HUES6 (cell line): ENCODE results near the gene IRGQ.

Source experiments
- H3K27ac ChIP-seq: 2 replicates; pipeline ENCODE4 v1.7.0; 2013; ENCODE audit warnings: low read depth, mild to moderate bottlenecking, low read length, inconsistent platforms
- H3K27me3 ChIP-seq: 2 replicates; pipeline ENCODE4 v1.6.1; 2013; ENCODE audit warnings: low read length; ENCODE audit not compliant: control insufficient read depth, insufficient read depth
- H3K36me3 ChIP-seq: 2 replicates; pipeline ENCODE4 v1.6.1; 2013; ENCODE audit warnings: low read length; ENCODE audit not compliant: control insufficient read depth, insufficient read depth
- H3K4me1 ChIP-seq: 2 replicates; pipeline ENCODE4 v1.6.1; 2013; ENCODE audit warnings: low read length; ENCODE audit not compliant: control insufficient read depth, insufficient read depth
- H3K4me3 ChIP-seq: 2 replicates; pipeline ENCODE4 v1.5.1; 2013; ENCODE audit warnings: low read depth, low read length
- H3K9ac ChIP-seq: one replicate; pipeline ENCODE4 v1.6.1; 2013; ENCODE audit warnings: mild to moderate bottlenecking, low read length
- H3K9me3 ChIP-seq: 2 replicates; pipeline ENCODE4 v1.6.1; 2013; ENCODE audit warnings: low read depth, low read length; ENCODE audit not compliant: control insufficient read depth, insufficient read depth

The IRGQ gene

DNA sequence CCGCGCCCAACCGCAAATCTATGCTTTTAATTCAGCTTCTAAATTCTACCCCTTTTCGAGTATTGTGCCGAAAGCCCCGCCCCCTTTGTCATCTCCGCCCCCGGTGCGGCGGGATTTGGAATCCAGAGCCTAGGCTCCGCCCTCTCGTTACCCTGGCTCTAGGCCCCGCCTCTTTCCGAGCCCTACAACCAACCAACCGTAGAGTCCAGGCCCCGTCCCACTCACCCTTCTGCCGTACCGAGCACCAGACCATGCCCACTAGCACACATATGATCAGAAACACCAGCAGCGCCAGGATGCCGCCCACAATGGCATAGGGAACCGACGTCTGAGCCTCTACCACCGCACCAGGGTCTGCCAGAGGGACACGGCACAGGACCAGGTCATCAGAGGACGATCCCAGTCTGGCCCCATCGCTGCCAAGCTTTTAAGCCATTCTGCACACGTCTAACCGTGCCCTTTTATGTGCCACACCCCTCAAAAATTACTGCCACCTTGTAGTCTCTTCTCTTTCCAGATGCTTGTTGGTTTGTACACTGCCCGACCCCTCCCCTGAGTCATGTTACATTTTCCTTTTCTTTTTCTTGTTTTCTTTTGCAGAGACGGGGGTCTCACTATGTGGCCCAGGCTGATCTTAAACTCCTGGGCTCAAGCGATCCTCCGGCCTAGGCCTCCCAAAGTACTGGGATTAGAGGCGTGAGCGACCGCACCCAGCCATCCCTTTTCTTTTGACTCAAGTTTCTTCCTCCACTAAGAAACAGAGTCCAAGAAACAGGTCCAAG lies 28.1 kb upstream of the IRGQ start:
- Histone ChIP-seq H3K27me3 (peaks cover 17% of the 10 kb centered on the region), H3K27ac (no peak overlapping the region), H3K9ac (no peak overlapping the region), H3K36me3 (no peaks in the 10 kb centered on the region), H3K9me3 (no peaks in the 10 kb centered on the region), H3K4me3 (peak overlapping the region; percentile 33), H3K4me1 (peaks cover 26% of the 10 kb centered on the region)

DNA sequence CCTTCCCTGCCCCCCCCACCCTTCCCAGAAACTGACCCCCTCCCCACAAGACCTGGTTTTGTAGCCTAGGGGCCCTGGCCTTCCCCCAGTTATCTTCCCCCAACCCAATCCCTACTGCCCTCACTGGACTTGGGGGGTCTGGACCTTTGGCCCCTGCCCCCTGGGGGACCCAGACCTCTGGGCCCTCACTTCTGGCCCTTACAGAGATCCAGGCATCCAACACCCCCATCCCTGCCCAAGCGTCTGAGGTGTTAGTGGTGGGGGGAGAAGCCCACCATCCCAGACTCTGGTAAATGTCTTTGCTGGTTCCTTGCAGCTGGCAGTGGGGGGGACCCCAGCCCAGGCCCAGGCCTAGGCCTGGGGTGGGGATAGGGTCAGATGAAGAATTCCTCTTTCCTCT lies 27.0 kb upstream of the IRGQ start:
- no peaks in the 10 kb centered on the region for H3K36me3 ChIP-seq
- no peak overlapping the region for H3K9ac ChIP-seq
- H3K4me1 ChIP-seq = peaks cover 30% of the 10 kb centered on the region
- peaks cover 14% of the 10 kb centered on the region for H3K27me3 ChIP-seq
- H3K27ac ChIP-seq = no peak overlapping the region
- no peaks in the 10 kb centered on the region for H3K9me3 ChIP-seq
- H3K4me3 ChIP-seq = no peak overlapping the region

DNA sequence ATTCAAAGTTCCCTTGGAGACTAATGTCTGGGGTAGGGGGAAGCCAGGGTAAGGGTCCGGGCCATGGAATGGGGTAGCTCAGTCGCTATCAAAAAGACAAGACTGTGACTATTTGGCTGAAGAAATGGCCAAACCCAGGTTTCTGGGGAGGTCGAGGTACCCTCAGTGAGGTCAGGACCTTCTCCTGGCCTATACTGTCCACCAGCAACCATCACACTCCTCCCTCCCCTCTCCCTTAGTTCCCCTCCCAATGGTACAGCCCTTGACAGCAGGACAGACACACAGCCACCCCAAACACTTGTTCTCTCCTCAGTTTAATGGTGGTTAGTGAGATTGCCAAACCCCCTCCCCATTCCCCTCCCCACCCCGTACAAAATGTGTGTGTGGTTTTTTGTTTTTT lies 26.1 kb upstream of the IRGQ start:
- no peak overlapping the region for H3K27ac ChIP-seq
- H3K9me3 ChIP-seq = no peaks in the 10 kb centered on the region
- no peak overlapping the region for H3K9ac ChIP-seq
- no peaks in the 10 kb centered on the region for H3K36me3 ChIP-seq
- no peak overlapping the region for H3K4me3 ChIP-seq
- peaks cover 30% of the 10 kb centered on the region for H3K4me1 ChIP-seq
- peaks cover 6% of the 10 kb centered on the region; the same call in 1 of the 2 replicates for H3K27me3 ChIP-seq

DNA sequence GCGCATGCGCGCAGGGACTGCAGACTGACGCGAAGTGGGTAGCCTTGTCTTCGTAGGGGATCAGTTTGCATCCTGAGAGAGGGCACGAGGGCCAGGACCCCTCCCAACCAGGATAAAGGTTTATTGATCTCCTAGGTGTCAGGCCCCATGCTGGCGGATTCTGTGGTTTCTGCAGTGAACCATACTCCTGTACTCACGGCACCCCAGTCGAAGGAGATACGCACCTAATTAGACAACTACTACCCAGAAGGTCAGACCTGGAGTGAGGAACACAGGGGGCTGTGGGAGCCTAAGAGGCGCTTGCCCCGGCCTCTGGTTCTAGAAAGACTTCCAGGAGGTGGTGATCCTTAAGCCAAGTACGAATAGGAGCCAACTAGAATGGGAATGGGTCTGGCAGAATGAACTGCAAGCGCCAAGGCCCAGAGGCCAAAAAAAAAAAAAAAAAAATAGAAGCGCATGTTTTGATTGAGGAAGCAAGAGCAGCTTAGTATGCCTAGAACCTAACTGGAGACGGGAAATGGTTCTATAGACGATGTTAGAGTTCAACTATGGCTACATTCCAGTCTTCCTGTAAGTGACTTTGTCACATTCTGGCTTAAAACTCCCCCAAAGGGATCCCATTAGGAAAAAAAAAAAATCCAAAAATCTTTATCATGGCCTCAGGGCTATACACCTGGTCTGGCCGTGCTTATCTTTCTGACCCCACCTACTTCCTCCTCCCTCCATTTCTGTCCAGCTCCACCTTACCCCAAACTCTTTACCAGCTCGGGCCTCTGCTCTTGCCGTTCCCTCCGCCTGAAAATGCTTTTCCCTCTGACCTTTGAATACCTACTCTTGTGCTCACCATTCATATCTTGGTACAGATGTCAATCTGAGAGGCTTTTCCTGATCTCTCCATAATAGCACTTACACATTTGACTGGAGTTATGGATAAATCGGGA lies 24.4 kb upstream of the IRGQ start:
- peak overlapping the region; percentile 83 for H3K4me3 ChIP-seq
- peaks cover 30% of the 10 kb centered on the region for H3K4me1 ChIP-seq
- no peaks in the 10 kb centered on the region for H3K27me3 ChIP-seq
- H3K9me3 ChIP-seq = no peaks in the 10 kb centered on the region
- H3K27ac ChIP-seq = peak overlapping the region; percentile 95
- H3K36me3 ChIP-seq = no peaks in the 10 kb centered on the region
- peak overlapping the region; percentile 94 for H3K9ac ChIP-seq

DNA sequence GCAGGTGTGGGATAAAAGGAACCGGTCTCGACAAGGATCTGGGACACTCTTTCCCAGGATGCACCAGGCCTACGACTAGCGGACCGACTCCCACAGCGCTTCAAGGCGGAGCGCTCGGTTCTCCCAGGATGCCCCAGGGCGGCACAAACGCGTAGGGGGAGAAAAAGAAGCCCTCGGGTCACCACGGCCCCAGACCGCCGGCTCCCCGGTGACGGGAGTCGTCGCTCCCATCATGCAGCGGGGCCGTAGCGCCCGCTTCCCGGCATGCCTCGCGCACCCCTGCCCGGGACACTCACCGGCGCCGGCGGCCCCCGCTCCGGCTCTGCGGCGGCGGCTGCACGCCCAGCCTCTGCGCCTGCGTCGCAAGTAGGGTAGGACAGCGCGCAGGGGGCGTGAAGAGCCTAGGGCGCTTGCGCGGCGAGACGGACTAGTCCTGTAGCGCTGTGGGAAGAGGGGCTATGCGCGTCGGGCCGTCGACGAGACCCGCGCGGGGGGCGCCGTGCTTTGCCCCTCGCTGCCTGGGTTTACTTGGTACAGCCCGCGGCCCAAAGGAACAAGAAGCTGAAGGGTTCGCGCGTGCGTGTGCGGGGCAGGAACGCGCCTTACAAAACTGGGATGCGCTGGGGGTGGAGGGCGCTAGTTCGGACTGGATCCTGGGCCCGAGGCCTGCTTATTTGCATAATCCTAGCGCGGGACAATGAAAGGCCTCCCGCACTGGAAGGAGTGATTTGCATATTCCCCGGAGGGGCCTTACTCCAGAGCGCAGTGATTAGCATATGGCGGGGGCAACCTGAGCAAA lies 23.5 kb upstream of the IRGQ start, which contains the start of gene ZNF428:
ZNF428 (minus strand) TSS at position 368 of the 799 bp plus-strand sequence. CDS start 5,325 bp downstream, outside the sequence.
- Histone ChIP-seq H3K4me3 (peak within 1 kb of the TSS; percentile 83), H3K4me1 (peaks cover 27% of the 10 kb centered on the region), H3K27me3 (no peaks in the 10 kb centered on the region), H3K36me3 (no peaks in the 10 kb centered on the region), H3K27ac (peak within 1 kb of the TSS; percentile 95), H3K9me3 (no peaks in the 10 kb centered on the region), H3K9ac (peak within 1 kb of the TSS; percentile 94)

DNA sequence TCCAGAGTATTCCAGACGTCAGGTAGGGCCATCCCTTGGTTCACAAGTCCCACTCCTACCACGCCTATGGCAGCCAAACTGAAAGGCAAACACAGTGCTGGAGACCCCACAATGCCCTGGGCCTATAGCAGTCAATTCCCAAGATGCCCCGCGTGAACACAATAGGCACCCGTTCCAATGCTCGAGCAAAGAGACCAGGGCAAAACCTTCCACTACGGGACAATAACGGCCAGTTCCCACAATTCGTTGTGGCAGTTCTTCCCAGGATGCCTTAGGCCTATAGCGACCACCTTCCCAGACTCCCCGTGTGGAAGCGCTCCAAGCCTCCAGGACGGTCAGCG lies 23.0 kb upstream of the IRGQ start:
- peaks cover 23% of the 10 kb centered on the region for H3K4me1 ChIP-seq
- H3K4me3 ChIP-seq = peak overlapping the region; percentile 83
- peaks cover 3% of the 10 kb centered on the region for H3K36me3 ChIP-seq
- peak overlapping the region; percentile 95 for H3K27ac ChIP-seq
- H3K9me3 ChIP-seq = no peaks in the 10 kb centered on the region
- H3K27me3 ChIP-seq = no peaks in the 10 kb centered on the region
- peak overlapping the region; percentile 94 for H3K9ac ChIP-seq

DNA sequence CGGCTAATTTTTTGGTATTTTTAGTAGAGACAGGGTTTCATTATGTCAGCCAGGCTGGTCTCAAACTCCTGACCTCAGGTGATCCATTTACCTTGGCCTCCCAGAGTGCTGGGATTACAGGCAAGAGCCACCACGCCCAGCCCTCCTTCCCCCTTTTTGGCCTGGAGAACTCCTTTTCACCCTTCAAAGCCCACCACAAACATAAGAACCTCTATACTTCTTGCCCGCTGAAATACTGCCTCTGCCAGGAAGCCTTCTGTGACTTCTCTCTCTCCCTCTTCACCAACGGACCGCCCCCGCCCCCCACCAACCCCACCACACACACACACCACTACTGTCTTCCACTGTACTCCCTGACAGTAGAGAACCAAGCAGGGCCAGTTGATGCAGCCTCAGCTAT lies 21.0 kb upstream of the IRGQ start:
- H3K4me1 ChIP-seq = peaks cover 15% of the 10 kb centered on the region
- no peaks in the 10 kb centered on the region for H3K27me3 ChIP-seq
- H3K4me3 ChIP-seq = no peak overlapping the region
- no peaks in the 10 kb centered on the region for H3K9me3 ChIP-seq
- no peak overlapping the region for H3K9ac ChIP-seq
- no peak overlapping the region for H3K27ac ChIP-seq
- H3K36me3 ChIP-seq = peaks cover 18% of the 10 kb centered on the region

DNA sequence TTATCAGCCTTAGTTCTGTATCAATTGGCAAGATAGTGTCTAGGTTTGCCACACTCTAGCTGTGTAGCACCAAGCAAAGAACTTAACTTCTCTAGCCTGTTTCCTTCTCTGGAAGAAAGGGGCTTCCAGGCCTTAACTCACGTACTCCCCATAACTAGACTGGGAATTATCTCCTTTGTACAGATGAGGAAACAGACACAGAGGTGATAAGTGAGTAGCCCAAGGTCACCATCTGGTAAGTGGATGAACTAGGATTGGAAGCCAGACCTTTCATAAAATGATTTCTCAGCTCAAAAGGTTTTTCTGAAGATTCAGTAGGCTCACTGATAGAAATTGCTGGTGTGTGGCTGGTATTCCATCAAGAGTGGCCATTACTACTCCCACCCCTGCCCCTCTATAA lies 20.4 kb upstream of the IRGQ start:
- no peak overlapping the region for H3K4me3 ChIP-seq
- no peak overlapping the region for H3K27ac ChIP-seq
- no peak overlapping the region for H3K9ac ChIP-seq
- no peaks in the 10 kb centered on the region for H3K27me3 ChIP-seq
- peaks cover 22% of the 10 kb centered on the region for H3K36me3 ChIP-seq
- no peaks in the 10 kb centered on the region for H3K9me3 ChIP-seq
- peaks cover 13% of the 10 kb centered on the region for H3K4me1 ChIP-seq

DNA sequence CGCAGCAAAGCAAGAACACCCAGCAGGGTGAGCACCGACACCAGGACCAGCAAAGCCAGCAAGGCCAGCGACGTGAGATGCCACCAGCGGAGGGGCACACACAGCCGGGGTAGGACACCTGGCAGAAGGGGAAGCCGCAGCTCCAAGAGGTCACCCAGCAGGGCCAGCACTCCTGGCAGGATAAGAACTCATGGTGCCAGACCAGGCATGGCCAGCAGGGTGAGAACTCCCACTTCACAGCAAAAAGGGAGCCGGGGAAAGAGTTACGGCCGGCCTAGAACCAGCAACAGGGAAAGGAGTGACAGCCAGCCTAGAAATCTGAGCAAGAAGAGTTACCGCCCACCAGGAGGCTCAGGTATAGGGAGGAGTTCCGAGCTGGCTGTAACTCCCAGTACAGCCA lies 16.4 kb upstream of the IRGQ start:
- Histone ChIP-seq H3K9me3 (no peaks in the 10 kb centered on the region), H3K27ac (no peak overlapping the region), H3K4me3 (no peak overlapping the region), H3K9ac (no peak overlapping the region), H3K36me3 (peaks cover 28% of the 10 kb centered on the region), H3K4me1 (peaks cover 4% of the 10 kb centered on the region; the same call in 1 of the 2 replicates), H3K27me3 (no peaks in the 10 kb centered on the region)

DNA sequence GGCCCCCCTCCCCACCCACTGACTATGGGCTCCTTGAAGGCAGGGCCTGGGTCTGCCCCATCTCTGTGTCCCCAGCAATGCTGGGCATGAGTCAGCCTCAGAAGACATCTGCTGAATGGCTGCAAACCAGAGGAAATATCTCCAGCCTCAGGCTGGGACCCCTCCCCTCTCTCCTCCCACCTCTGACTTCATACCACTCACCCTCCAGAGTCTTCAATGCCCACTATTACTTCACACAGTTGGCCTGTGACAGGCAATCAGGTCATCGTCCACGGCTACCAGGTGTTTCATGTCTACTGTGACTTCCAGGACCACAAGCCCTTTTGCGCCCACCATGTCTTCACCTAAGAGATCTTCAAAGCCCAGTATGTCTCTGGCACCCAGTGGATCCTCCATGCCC lies 15.9 kb upstream of the IRGQ start, which contains the start of gene SRRM5:
SRRM5 (plus strand) TSS at position 301 of the 400 bp plus-strand sequence; CDS start at position 335, 34 bp downstream.
- Histone ChIP-seq H3K4me3 (no peak within 1 kb of the TSS), H3K9ac (no peak within 1 kb of the TSS), H3K9me3 (no peaks in the 10 kb centered on the region), H3K36me3 (peaks cover 30% of the 10 kb centered on the region), H3K27me3 (no peaks in the 10 kb centered on the region), H3K27ac (no peak within 1 kb of the TSS), H3K4me1 (peaks cover 4% of the 10 kb centered on the region; the same call in 1 of the 2 replicates)
